AG09319 (cell line): ENCODE data around the gene CNN2.

Experiments used
- DNase-seq: peaks from one replicate; pipeline ENCODE4 v3.0.0-alpha.2; 2010; ENCODE audit warnings: low read depth; ENCODE audit errors: extremely low read depth
- TF ChIP-seq, protein P1 (sequence below): IDR thresholded peaks from 2 replicates; pipeline ENCODE4 v1.5.1; 2011; ENCODE audit warnings: low read depth, mild to moderate bottlenecking, inconsistent platforms, low read length, moderate library complexity

Gene CNN2

DNA sequence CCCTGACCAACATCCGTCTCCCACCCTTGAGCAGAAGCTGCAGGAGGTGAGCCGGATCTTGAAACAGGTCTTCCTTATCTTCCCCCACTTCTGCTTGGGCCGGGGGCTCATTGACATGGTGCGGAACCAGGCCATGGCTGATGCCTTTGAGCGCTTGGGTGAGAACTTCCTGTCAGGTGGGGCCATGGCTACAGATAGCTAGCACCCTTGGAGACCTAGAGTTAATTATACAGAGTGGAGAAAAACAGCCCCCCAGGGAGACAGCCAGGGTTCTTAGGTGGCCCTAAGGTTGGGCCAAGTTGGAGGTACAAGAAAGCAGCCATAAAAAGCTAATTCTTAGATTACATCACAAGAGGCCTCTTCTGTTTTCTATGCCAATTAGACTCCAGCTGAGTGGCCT is 31.7 kb downstream of the CNN2 start:
- no peak for DNase-seq
- TF ChIP-seq, protein P1, sequence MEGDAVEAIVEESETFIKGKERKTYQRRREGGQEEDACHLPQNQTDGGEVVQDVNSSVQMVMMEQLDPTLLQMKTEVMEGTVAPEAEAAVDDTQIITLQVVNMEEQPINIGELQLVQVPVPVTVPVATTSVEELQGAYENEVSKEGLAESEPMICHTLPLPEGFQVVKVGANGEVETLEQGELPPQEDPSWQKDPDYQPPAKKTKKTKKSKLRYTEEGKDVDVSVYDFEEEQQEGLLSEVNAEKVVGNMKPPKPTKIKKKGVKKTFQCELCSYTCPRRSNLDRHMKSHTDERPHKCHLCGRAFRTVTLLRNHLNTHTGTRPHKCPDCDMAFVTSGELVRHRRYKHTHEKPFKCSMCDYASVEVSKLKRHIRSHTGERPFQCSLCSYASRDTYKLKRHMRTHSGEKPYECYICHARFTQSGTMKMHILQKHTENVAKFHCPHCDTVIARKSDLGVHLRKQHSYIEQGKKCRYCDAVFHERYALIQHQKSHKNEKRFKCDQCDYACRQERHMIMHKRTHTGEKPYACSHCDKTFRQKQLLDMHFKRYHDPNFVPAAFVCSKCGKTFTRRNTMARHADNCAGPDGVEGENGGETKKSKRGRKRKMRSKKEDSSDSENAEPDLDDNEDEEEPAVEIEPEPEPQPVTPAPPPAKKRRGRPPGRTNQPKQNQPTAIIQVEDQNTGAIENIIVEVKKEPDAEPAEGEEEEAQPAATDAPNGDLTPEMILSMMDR, result no peak

GRCh38 chr19:1060689-1061088 is 34.3 kb downstream of the CNN2 start:
- DNase-seq, result no peak
- TF ChIP-seq, protein P1, result no peak

- TF ChIP-seq, protein P1, result no peak
- DNase-seq, result no peak
These were observed 35.6 kb downstream of the CNN2 start for GRCh38 chr19:1061987-1062386.

DNA sequence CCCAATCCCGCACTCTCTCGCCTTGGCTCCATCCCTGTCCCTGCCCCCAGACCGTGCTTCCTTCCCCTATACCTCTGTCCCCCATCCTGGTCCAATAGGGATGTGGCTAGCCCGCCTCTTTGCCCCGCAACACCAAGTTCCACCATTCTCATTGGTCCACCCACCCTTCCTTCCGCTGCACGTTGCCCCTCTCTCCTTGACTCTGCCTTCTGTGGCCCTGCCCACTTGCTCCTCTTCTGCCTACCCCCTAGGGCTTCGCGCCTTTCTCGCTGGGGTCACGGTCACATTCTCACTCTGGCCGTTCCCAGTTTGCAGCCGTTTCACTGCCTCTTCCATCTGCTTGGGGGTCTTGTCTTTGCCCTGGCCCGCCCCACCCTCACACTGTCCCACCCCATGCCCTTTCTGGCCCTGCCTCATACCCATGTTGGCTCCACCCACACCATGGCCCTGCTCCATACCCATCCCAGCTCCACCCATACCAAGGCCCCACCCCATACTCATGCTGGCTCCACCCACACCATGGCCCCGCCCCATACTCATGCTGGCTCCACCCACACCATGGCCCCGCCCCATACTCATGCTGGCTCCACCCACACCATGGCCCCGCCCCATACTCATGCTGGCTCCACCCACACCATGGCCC is 36.1 kb downstream of the CNN2 start:
- TF ChIP-seq, protein P1, result no peak
- no peak for DNase-seq

GRCh38 chr19:1063030-1063908 is 36.9 kb downstream of the CNN2 start:
- TF ChIP-seq, protein P1, result no peak
- DNase-seq, result no peak

- TF ChIP-seq, protein P1, result no peak
- DNase-seq, result no peak
These were observed 37.7 kb downstream of the CNN2 start for GRCh38 chr19:1063909-1064660.
